K562 (cell line): ENCODE data around the gene STT3A. TPM values are rescaled to one million over a fixed set of nuclear protein-coding genes. Genes with fewer than 3 reads are reported as not detected.

Experiments
- CTCFL ChIP-seq: IDR thresholded peaks from 2 replicates; pipeline ENCODE4 v1.6.1; 2011; ENCODE audit warnings: borderline replicate concordance, low read depth, mild to moderate bottlenecking, moderate library complexity, low read length; ENCODE audit not compliant: insufficient read depth, poor library complexity, severe bottlenecking
- ELF1 ChIP-seq: fragments of 200-800 bp; sonication (Bioruptor generic); IDR thresholded peaks from 2 replicates; pipeline ENCODE4 v1.6.1; 2016; ENCODE audit warnings: missing genetic modification characterization, missing compliant biosample characterization
- GTF2A2 ChIP-seq: IDR thresholded peaks from 2 replicates; pipeline ENCODE4 v1.6.1; 2016; ENCODE audit warnings: mild to moderate bottlenecking, missing genetic modification characterization, missing compliant biosample characterization
- HDAC2 ChIP-seq: fragments of 450-650 bp; IDR thresholded peaks from 2 replicates; pipeline ENCODE4 v1.6.1; 2016; ENCODE audit warnings: mild to moderate bottlenecking
- KDM2B ChIP-seq: fragments of 250-450 bp; sonication (Bioruptor Pico); IDR thresholded peaks from 2 replicates; pipeline ENCODE4 v1.8.0; 2021; ENCODE audit warnings: mild to moderate bottlenecking, moderate library complexity
- MBD2 ChIP-seq: sonication (generic); IDR thresholded peaks from 2 replicates; pipeline ENCODE4 v1.6.1; 2016; ENCODE audit warnings: low read depth, borderline replicate concordance
- PATZ1 ChIP-seq: fragments of 250-450 bp; sonication (Bioruptor Pico); IDR thresholded peaks from 2 replicates; pipeline ENCODE4 v1.5.0; 2020; ENCODE audit warnings: mild to moderate bottlenecking, borderline replicate concordance
- PPARD ChIP-seq: fragments of 250-450 bp; sonication (Bioruptor Pico); IDR thresholded peaks from 2 replicates; pipeline ENCODE4 v1.8.0; 2022; ENCODE audit warnings: inconsistent platforms, mild to moderate bottlenecking, moderate library complexity
- RNF2 ChIP-seq: sonication (generic); IDR thresholded peaks from 2 replicates; pipeline ENCODE4 v1.6.1; 2016
- ZSCAN29 ChIP-seq: fragments of 450-650 bp; IDR thresholded peaks from 2 replicates; pipeline ENCODE4 v1.6.1; 2017
- polyA plus RNA-seq, 8 experiments: library from polyadenylated mRNA; depleted of rRNA in 4 of 8; stranded (reverse) in 5 of 8; unstranded in 3 of 8; fragments of >200 nt; fragmentation: Nextera tagmentation in 2 of 8; fragmentation: Illumina TruSeq in 1 of 8; extraction: Ambion mirVana in 2 of 8; extraction: Trizol in 1 of 8; gene quantifications; 2 replicates each; pipeline versions ENCODE4 v1.2.1 to v1.2.3, GENCODE V29; 2011 to 2014; ENCODE audit warnings: inconsistent platforms in 1 of 8, missing spikeins in 1 of 8
- total RNA-seq, 7 experiments: library from RNA; depleted of rRNA in 6 of 7; stranded (reverse); fragments of >200 nt in 6 of 7; fragmentation: Illumina TruSeq in 2 of 7; extraction: Trizol in 2 of 7; gene quantifications; 2 replicates each; pipeline versions ENCODE4 v1.2.1 to v1.2.3, GENCODE V29; 2011 to 2021; ENCODE audit warnings: low replicate concordance in 1 of 7
- TF ChIP-seq, protein P1 (sequence below): fragments of 250-450 bp; sonication (Bioruptor Pico); IDR thresholded peaks from 2 replicates; pipeline ENCODE4 v1.8.0; 2021; ENCODE audit warnings: moderate library complexity, mild to moderate bottlenecking, inconsistent platforms
- TF ChIP-seq, protein P2 (sequence below): fragments of 250-450 bp; sonication (Bioruptor Pico); IDR thresholded peaks from 2 replicates; pipeline ENCODE4 v1.9.0; 2021; ENCODE audit warnings: mild to moderate bottlenecking
- TF ChIP-seq, protein P3 (sequence below): sonication (generic); formaldehyde crosslinking; IDR thresholded peaks from 2 replicates; pipeline ENCODE4 v1.9.0; 2022; ENCODE audit warnings: mild to moderate bottlenecking, missing genetic modification reagents
- TF ChIP-seq, protein P4 (sequence below): fragments of 450-650 bp; IDR thresholded peaks from 2 replicates; pipeline ENCODE4 v1.6.1; 2016; ENCODE audit warnings: antibody characterized with exemption

STT3A gene
- total and polyA plus RNA-seq, 9 of the 15 experiments (the other 6 are each of a cell fraction or from before 2014, with no cell fraction given): 70.7 to 330 (median 192) TPM

DNA sequence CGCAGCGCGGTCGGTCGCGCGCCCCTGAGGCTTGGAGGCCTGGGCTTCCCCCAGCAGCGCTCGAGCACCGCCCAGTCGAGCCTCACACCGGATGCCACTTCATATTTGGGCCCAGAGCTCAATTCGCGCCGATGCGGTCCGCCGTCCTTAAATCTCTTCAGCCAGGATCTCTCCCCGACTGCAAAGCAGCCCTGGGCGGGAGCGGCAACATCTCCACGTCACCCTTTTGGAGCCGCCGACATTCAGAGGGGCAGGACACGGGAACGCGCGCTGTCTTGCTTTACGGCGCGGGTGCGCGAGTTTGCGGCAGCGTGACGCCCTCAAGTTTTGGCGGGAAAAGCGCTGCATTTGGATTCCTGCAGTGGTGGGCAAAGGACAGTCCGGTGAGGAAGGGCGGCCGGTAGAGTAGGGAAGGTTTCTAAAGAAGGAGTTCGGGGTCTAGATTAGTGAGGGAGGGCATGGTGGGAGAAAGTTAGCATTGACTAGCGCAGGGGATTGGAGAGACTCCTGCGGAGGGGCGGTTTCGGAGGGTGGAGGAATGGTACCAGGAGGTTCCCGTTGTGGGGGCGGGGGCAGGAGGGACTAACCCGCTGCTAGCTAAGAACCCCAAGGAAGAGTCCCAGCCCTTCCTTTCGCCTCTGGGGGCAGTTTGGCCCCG lies 33.1 kb downstream of the STT3A start (continued):
- TF ChIP-seq, protein P1, sequence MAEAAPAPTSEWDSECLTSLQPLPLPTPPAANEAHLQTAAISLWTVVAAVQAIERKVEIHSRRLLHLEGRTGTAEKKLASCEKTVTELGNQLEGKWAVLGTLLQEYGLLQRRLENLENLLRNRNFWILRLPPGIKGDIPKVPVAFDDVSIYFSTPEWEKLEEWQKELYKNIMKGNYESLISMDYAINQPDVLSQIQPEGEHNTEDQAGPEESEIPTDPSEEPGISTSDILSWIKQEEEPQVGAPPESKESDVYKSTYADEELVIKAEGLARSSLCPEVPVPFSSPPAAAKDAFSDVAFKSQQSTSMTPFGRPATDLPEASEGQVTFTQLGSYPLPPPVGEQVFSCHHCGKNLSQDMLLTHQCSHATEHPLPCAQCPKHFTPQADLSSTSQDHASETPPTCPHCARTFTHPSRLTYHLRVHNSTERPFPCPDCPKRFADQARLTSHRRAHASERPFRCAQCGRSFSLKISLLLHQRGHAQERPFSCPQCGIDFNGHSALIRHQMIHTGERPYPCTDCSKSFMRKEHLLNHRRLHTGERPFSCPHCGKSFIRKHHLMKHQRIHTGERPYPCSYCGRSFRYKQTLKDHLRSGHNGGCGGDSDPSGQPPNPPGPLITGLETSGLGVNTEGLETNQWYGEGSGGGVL (CRISPR knock-in tag): no peak
- TF ChIP-seq MBD2 (peak; percentile 69), CTCFL (peak; percentile 82), HDAC2 (peak; percentile 76; the same call in 1 of the 2 replicates), RNF2 (no peak; the same call in 1 of the 2 replicates), ZSCAN29 (no peak), KDM2B (CRISPR knock-in tag) (no peak), PATZ1 (CRISPR knock-in tag) (peak; percentile 44; the same call in 1 of the 2 replicates), PPARD (CRISPR knock-in tag) (no peak), ELF1 (tag) (no peak), GTF2A2 (no peak; the same call in none of the 2 replicates)
- TF ChIP-seq, protein P2, sequence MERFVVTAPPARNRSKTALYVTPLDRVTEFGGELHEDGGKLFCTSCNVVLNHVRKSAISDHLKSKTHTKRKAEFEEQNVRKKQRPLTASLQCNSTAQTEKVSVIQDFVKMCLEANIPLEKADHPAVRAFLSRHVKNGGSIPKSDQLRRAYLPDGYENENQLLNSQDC (CRISPR knock-in tag): peak; percentile 36; the same call in 1 of the 2 replicates
- TF ChIP-seq, protein P3, sequence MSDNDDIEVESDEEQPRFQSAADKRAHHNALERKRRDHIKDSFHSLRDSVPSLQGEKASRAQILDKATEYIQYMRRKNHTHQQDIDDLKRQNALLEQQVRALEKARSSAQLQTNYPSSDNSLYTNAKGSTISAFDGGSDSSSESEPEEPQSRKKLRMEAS (CRISPR knock-in tag): peak; percentile 74
- TF ChIP-seq, protein P4, sequence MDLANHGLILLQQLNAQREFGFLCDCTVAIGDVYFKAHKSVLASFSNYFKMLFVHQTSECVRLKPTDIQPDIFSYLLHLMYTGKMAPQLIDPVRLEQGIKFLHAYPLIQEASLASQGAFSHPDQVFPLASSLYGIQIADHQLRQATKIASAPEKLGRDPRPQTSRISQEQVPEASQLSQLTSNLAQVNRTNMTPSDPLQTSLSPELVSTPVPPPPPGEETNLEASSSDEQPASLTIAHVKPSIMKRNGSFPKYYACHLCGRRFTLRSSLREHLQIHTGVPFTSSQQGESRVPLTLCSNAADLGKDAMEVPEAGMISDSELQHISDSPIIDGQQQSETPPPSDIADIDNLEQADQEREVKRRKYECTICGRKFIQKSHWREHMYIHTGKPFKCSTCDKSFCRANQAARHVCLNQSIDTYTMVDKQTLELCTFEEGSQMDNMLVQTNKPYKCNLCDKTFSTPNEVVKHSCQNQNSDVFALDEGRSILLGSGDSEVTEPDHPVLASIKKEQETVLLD: peak; percentile 72
